Calu3 (cell line): Measurements from ENCODE around the gene DNAJC7. TPM values are rescaled to one million over a fixed set of nuclear protein-coding genes. Genes with fewer than 3 reads are reported as not detected.
"Not testable (repeated sequence)": the region's sequence is repeated elsewhere in the genome, so short reads cannot be mapped to it uniquely, and the experiment has no call there.

ENCODE experiments used
- BruUV-seq: library from RNA; stranded (reverse); fragments of 400-500 nt; replicated peaks from 2 replicates; lab custom pipeline; 2021; lab: Mats Ljungman, UMichigan
- CTCF ChIA-PET: fragments of 300-600 bp; sonication (Branson Sonifier 250); formaldehyde crosslinking; loops from one replicate; lab custom pipeline; 2022; ENCODE audit warnings: antibody characterized with exemption; lab: Charles Lee
- DNase-seq: peaks from one replicate; pipeline ENCODE4 v3.0.0; 2022
- H3K27ac Mint-ChIP-seq: one replicate; pipeline ENCODE4 v1.8.0; 2022; ENCODE audit warnings: mixed read lengths; ENCODE audit not compliant: unreplicated experiment
- H3K27me3 Mint-ChIP-seq: one replicate; pipeline ENCODE4 v1.8.0; 2022; ENCODE audit warnings: mixed read lengths; ENCODE audit not compliant: unreplicated experiment
- H3K36me3 Mint-ChIP-seq: one replicate; pipeline ENCODE4 v1.8.0; 2022; ENCODE audit warnings: mild to moderate bottlenecking, moderate library complexity, mixed read lengths; ENCODE audit not compliant: insufficient read depth, unreplicated experiment
- H3K4me1 Mint-ChIP-seq: one replicate; pipeline ENCODE4 v1.8.0; 2022; ENCODE audit warnings: mild to moderate bottlenecking, low read depth, mixed read lengths; ENCODE audit not compliant: unreplicated experiment
- H3K4me3 Mint-ChIP-seq: one replicate; pipeline ENCODE4 v1.8.0; 2022; ENCODE audit warnings: mild to moderate bottlenecking, low read depth, moderate library complexity, mixed read lengths; ENCODE audit not compliant: unreplicated experiment
- H3K9me3 Mint-ChIP-seq: one replicate; pipeline ENCODE4 v1.8.0; 2022; ENCODE audit warnings: low read depth, mixed read lengths; ENCODE audit not compliant: unreplicated experiment
- CTCF ChIP-seq: fragments of 200-600 bp; IDR thresholded peaks from one replicate; pipeline ENCODE4 v1.8.0; 2022; ENCODE audit warnings: antibody characterized with exemption; ENCODE audit not compliant: unreplicated experiment
- intact Hi-C: fragments of 100-400 bp; cut with micrococcal nuclease; formaldehyde crosslinking; loops from one replicate; pipeline ENCODE4 v1.10.0; 2022; ENCODE audit not compliant: unreplicated experiment
- total RNA-seq: library from RNA; stranded (reverse); gene quantifications from 2 replicates; pipeline ENCODE4 v1.2.3, GENCODE V29; 2022

The DNAJC7 gene
- total RNA-seq, 1 experiment from 2014 or later: 184 TPM

GRCh38 chr17:42023524-42024349, 6.5 kb upstream of the DNAJC7 start:
- intact Hi-C loops: loop anchor here (2.0 kb wide), 1 partner anchor 57 kb away; the partner anchor contains the start of gene CNP
- Mint-ChIP-seq H3K36me3 (peaks cover 72% of the 10 kb centered on the region), H3K9me3 (peaks cover 3% of the 10 kb centered on the region), H3K27ac (peak overlapping the region; percentile 87), H3K27me3 (no peaks in the 10 kb centered on the region), H3K4me1 (peaks cover 66% of the 10 kb centered on the region), H3K4me3 (no peak overlapping the region)
- no peak for TF ChIP-seq CTCF
- no TSS peak for BruUV-seq
- CTCF ChIA-PET: interaction anchor here (0.7 to 3.0 kb wide), 5 partner anchors 11 to 1295 kb away, joined by 3 to 15 read pairs (median 3); no protein-coding TSS in a partner anchor
- no peak for DNase-seq

- H3K27me3 Mint-ChIP-seq, DNase-seq, H3K9me3 Mint-ChIP-seq, intact Hi-C loops: not testable (repeated sequence)
- TSS peak; percentile 51 for BruUV-seq
- CTCF ChIA-PET: interaction anchor here (1.1 to 1.8 kb wide), 4 partner anchors 18 to 103 kb away, joined by 3 to 14 read pairs (median 4); partner anchors contain the start of gene ACLY
- Mint-ChIP-seq H3K27ac (peak overlapping the region; percentile 99), H3K4me1 (peaks cover 73% of the 10 kb centered on the region), H3K4me3 (peak overlapping the region; percentile 99), H3K36me3 (peaks cover 91% of the 10 kb centered on the region)
Observed at GRCh38 chr17:42020845-42021244, 3.6 kb upstream of the DNAJC7 start.

GRCh38 chr17:42019509-42020404, 2.5 kb upstream of the DNAJC7 start, which contains the start of gene NKIRAS2:
NKIRAS2 (plus strand) TSS chr17:42020090; CDS start chr17:42021578, 1,488 bp downstream.
- peak; percentile 96 for TF ChIP-seq CTCF
- no peaks in the 10 kb centered on the region for H3K27me3 Mint-ChIP-seq
- peaks cover 3% of the 10 kb centered on the region for H3K9me3 Mint-ChIP-seq
- peaks cover 91% of the 10 kb centered on the region for H3K36me3 Mint-ChIP-seq
- H3K27ac Mint-ChIP-seq: peak within 1 kb of the TSS; percentile 99
- intact Hi-C loops: no loop called here
- peaks cover 69% of the 10 kb centered on the region for H3K4me1 Mint-ChIP-seq
- no TSS peak for BruUV-seq
- H3K4me3 Mint-ChIP-seq: peak within 1 kb of the TSS; percentile 99
- CTCF ChIA-PET: interaction anchor here (0.5 to 1.8 kb wide), 17 partner anchors 17 to 233 kb away, joined by 3 to 14 read pairs (median 4); partner anchors contain the start of genes ACLY, DHX58, JUP and KAT2A
- peak; percentile 99 for DNase-seq

GRCh38 chr17:42018988-42019387, 1.7 kb upstream of the DNAJC7 start:
- TF ChIP-seq CTCF: no peak
- no TSS peak for BruUV-seq
- Mint-ChIP-seq H3K27ac (peak overlapping the region; percentile 99), H3K36me3 (peaks cover 88% of the 10 kb centered on the region), H3K4me3 (peak overlapping the region; percentile 99), H3K9me3 (peaks cover 3% of the 10 kb centered on the region), H3K27me3 (no peaks in the 10 kb centered on the region), H3K4me1 (peaks cover 62% of the 10 kb centered on the region)
- intact Hi-C loops: no loop called here
- CTCF ChIA-PET: interaction anchor here (1.0 to 4.2 kb wide), 4 partner anchors 11 to 233 kb away, joined by 4 to 38 read pairs (median 6); partner anchors contain the start of gene JUP
- no peak for DNase-seq
